ENCODE results near the gene TUNAR. TPM values are rescaled to one million over a fixed set of nuclear protein-coding genes. Genes with fewer than 3 reads are reported as not detected.

TUNAR gene
- polyA plus RNA-seq, 6 donors from 2014 or later: 1.9 to 4.0 (median 2.2) TPM; not detected in 2

DNA sequence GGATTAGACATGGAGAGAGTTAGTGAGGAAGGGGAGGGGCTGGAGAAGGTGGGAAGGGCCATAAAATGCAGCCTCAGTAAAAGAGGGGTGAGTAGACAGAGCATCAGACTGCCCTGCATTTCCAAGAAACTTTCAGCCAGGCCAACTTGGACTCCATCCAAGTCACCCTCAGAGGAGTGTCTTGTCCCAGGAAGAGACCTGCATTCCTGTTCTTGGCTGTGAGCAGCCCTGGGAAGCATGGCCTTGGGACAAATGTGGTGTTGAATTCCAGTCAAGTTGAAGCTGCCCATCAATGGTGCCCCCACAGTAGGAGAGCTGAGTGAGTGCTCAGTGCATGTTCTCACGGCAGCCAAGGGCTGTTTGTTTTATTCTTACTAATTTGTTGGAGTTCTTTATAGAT lies 35.0 kb upstream of the TUNAR start:
- Mint-ChIP-seq H3K27ac (no peak overlapping the region), H3K4me1 (peaks cover 9 to 13% (median 10%) of the 10 kb centered on the region in 3 donors), H3K27me3 (peaks cover 0 to 9% (median 5%) of the 10 kb centered on the region in 3 donors), H3K36me3 (peaks cover 0 to 13% of the 10 kb centered on the region in 2 donors), H3K9me3 (peaks cover 0 to 7% (median 0%) of the 10 kb centered on the region in 7 donors), H3K4me3 (no peak overlapping the region)
- ATAC-seq (ENCODE audit: low read depth in 2 of 2): no peak
- DNase-seq: no peak

GRCh38 chr14:95849761-95850160 lies 26.9 kb upstream of the TUNAR start:
- peaks cover 0 to 7% (median 6%) of the 10 kb centered on the region in 3 donors for H3K4me1 Mint-ChIP-seq
- no peak for DNase-seq
- H3K27ac Mint-ChIP-seq: no peak overlapping the region
- H3K36me3 Mint-ChIP-seq: peaks cover 3 to 20% of the 10 kb centered on the region in 2 donors
- H3K9me3 Mint-ChIP-seq: peaks cover 0 to 7% (median 2%) of the 10 kb centered on the region in 7 donors
- no peak for ATAC-seq (ENCODE audit: low read depth in 2 of 2)
- peaks cover 0 to 17% (median 6%) of the 10 kb centered on the region in 3 donors for H3K27me3 Mint-ChIP-seq
- no peak overlapping the region for H3K4me3 Mint-ChIP-seq

GRCh38 chr14:95850429-95850828 lies 26.2 kb upstream of the TUNAR start:
- peaks cover 0 to 13% (median 6%) of the 10 kb centered on the region in 3 donors for H3K27me3 Mint-ChIP-seq
- DNase-seq: no peak
- no peak overlapping the region for H3K4me3 Mint-ChIP-seq
- H3K27ac Mint-ChIP-seq: no peak overlapping the region
- peaks cover 0 to 6% (median 2%) of the 10 kb centered on the region in 7 donors for H3K9me3 Mint-ChIP-seq
- ATAC-seq (ENCODE audit: low read depth in 2 of 2): no peak
- peaks cover 3 to 24% of the 10 kb centered on the region in 2 donors for H3K36me3 Mint-ChIP-seq
- H3K4me1 Mint-ChIP-seq: peaks cover 0 to 6% (median 5%) of the 10 kb centered on the region in 3 donors

DNA sequence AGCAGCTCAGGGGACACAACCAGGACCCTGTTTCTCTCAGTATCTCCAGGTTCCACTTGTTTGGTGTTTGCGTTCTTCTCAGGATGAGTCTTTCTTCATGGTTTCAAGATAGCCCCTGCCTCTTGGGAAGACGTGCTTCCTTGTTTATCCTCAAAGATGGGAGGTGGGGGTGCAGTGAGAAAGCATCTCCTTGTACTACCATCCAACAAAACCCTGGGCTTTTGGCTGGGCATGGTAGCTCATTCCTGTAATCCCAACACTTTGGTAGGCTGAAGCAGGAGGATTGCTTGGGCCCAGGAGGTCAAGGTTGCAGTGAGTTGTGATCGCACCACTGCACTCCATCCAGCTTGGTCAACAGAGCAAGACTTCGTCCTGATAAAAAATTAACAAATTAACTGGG lies 21.0 kb upstream of the TUNAR start:
- Mint-ChIP-seq H3K27ac (no peak overlapping the region), H3K36me3 (peaks cover 0 to 31% of the 10 kb centered on the region in 2 donors), H3K9me3 (peaks cover 0 to 1% (median 0%) of the 10 kb centered on the region in 7 donors), H3K4me1 (no peaks in the 10 kb centered on the region), H3K4me3 (no peak overlapping the region), H3K27me3 (peaks cover 0 to 15% (median 12%) of the 10 kb centered on the region in 3 donors)
- no peak for ATAC-seq (ENCODE audit: low read depth in 2 of 2)
- no peak for DNase-seq

DNA sequence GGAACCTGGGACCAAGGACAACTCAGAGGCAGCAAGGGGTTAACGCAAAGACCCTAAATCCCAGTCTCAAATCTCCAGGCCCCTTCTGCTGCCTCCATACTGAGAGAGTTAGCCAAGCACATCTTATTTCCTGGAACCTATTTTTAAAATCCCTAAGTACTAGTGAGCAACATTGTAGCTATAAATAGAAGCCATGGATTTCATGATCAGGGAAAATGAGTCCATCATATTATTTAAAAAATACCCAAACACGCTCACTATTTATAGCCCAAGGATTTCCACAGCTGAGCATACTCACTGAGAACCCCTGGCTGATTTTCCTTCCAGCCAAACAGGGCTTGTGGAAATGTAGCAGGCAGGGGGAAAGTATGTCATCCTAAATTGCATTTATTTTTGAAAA lies 19.4 kb upstream of the TUNAR start:
- H3K4me1 Mint-ChIP-seq: no peaks in the 10 kb centered on the region
- H3K9me3 Mint-ChIP-seq: no peaks in the 10 kb centered on the region
- ATAC-seq (ENCODE audit: low read depth in 2 of 2) (no peak), DNase-seq (no peak)
- H3K36me3 Mint-ChIP-seq: peaks cover 0 to 24% of the 10 kb centered on the region in 2 donors
- no peak overlapping the region for H3K4me3 Mint-ChIP-seq
- H3K27ac Mint-ChIP-seq: no peak overlapping the region
- H3K27me3 Mint-ChIP-seq: peaks cover 0 to 7% (median 5%) of the 10 kb centered on the region in 3 donors

DNA sequence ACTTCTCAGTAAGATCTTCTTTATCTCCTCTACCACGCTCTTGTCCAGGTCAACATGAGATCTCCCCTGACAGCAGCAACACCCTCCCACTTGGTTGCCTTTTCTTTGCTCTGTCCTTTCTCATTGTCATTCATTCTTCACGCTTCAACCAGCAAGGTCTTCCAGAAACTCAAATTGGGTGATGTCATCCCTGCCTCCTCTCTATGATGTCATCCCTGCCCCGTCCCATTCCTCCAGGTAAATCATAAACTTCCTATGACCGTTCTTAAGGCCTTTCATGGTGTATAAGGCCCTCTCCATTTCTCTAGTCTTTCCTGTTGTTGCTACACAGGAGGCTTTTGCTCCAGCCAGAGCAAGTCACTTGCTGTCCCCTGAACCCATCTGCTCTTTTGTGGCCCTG lies 17.7 kb upstream of the TUNAR start:
- peaks cover under 1 to 10% (median 7%) of the 10 kb centered on the region in 3 donors for H3K27me3 Mint-ChIP-seq
- no peak overlapping the region for H3K4me3 Mint-ChIP-seq
- no peaks in the 10 kb centered on the region for H3K9me3 Mint-ChIP-seq
- DNase-seq (no peak), ATAC-seq (ENCODE audit: low read depth in 2 of 2) (no peak)
- no peaks in the 10 kb centered on the region for H3K4me1 Mint-ChIP-seq
- H3K36me3 Mint-ChIP-seq: peaks cover 0 to 24% of the 10 kb centered on the region in 2 donors
- no peak overlapping the region for H3K27ac Mint-ChIP-seq

- Mint-ChIP-seq H3K4me1 (no peaks in the 10 kb centered on the region), H3K27me3 (peaks cover 9 to 34% (median 17%) of the 10 kb centered on the region in 3 donors), H3K27ac (no peak overlapping the region), H3K4me3 (no peak overlapping the region), H3K36me3 (peaks cover 0 to 24% of the 10 kb centered on the region in 2 donors), H3K9me3 (peaks cover 0 to 9% (median 2%) of the 10 kb centered on the region in 7 donors)
- ATAC-seq (ENCODE audit: low read depth in 2 of 2) (no peak), DNase-seq (no peak)
Observed at GRCh38 chr14:95862243-95862642, 14.4 kb upstream of the TUNAR start.

DNA sequence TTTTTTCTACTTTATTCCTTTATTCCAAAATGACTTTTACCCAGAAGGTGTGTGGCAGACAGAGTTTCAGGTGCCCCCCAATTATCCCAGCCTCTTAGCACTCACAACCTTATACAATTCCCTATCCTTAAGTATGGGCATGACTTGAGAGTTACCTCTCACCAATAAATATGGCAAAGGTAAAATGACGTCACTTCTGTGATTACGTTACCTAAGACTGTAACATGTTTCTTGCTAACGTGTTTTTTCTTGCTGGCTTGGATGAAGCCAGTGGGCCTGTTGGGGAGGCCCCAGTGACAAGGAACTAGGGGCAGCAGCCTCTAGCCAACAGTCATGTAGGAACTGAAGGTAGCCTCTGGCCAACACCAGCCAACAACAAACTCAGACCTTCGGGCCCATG lies 13.3 kb upstream of the TUNAR start:
- Mint-ChIP-seq H3K27me3 (peaks cover 9 to 37% (median 17%) of the 10 kb centered on the region in 3 donors), H3K4me1 (no peaks in the 10 kb centered on the region), H3K4me3 (no peak overlapping the region), H3K9me3 (peaks cover 0 to 9% (median 2%) of the 10 kb centered on the region in 7 donors), H3K27ac (no peak overlapping the region), H3K36me3 (peaks cover 0 to 24% of the 10 kb centered on the region in 2 donors)
- DNase-seq (no peak), ATAC-seq (ENCODE audit: low read depth in 2 of 2) (no peak)

DNA sequence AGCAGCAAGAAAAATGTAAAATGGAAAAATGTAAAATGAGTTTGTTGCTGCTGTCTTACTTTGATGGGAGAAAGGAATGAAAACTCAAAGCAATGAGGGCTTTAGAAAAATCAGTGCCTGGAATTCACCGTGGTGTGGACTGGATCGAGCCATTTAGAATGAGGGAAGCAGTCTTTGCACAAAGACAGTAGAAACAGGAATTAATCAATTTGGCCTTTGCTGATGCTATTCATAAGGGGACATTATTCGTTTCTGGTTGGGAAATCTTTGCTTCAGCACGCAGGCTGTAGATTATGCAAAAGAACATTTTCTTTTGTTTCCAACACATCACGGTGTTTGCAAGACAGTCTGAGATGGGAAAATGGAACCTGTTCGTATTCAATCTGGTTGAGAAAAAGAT lies 6.9 kb upstream of the TUNAR start:
- H3K4me1 Mint-ChIP-seq: peaks cover 0 to 2% (median 1%) of the 10 kb centered on the region in 3 donors
- no peak overlapping the region for H3K27ac Mint-ChIP-seq
- peaks cover 0 to 11% (median 2%) of the 10 kb centered on the region in 7 donors for H3K9me3 Mint-ChIP-seq
- H3K4me3 Mint-ChIP-seq: no peak overlapping the region
- no peak for ATAC-seq (ENCODE audit: low read depth in 2 of 2)
- no peak for DNase-seq
- H3K27me3 Mint-ChIP-seq: peaks cover 22 to 60% (median 28%) of the 10 kb centered on the region in 3 donors
- H3K36me3 Mint-ChIP-seq: peaks cover 0 to 20% of the 10 kb centered on the region in 2 donors

DNA sequence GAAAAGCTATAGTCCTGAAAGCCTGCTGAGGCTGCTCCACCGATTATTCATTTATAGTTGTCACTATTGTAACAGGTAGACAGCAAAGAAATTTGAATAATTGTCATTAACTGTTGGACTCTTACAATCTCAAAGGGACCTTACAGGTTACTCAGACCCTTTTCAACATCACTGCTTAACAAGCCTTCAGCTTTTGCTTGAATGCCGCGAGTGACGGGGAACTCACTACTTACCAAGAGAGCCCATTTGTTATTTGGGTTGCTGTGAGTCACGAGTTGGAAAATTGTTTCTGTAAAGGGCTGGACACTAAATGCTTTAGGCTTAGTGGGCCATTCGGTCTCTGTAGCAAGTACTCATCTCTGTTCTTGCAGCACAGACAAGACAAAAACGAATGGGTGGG lies 5.9 kb upstream of the TUNAR start:
- ATAC-seq (ENCODE audit: low read depth in 2 of 2) (no peak), DNase-seq (no peak)
- Mint-ChIP-seq H3K4me3 (no peak overlapping the region), H3K36me3 (peaks cover 0 to 15% of the 10 kb centered on the region in 2 donors), H3K27ac (no peak overlapping the region), H3K4me1 (peaks cover 3 to 7% (median 5%) of the 10 kb centered on the region in 3 donors), H3K27me3 (peaks cover 28 to 60% (median 30%) of the 10 kb centered on the region in 3 donors), H3K9me3 (peaks cover 0 to 8% (median 2%) of the 10 kb centered on the region in 7 donors)

DNA sequence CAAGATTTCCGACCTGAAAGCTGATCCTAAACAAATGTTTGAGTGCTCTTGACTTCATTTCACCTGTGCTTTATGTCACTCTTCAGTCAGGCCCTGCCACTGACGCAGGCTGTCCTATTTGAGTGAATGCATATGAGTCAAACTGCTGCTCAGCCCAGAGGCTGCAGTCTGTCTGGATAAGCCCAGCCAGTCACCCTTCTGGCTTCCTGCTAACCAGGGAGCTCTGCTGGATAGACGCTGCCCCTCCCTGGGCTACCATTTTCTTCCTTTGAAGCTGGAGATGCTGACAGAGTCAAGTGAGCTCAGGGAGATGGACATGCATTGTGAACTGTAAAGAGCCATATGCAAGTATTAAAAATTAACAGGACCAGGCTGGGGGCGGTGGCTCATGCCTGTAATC lies 5.1 kb upstream of the TUNAR start:
- DNase-seq (no peak), ATAC-seq (ENCODE audit: low read depth in 2 of 2) (no peak)
- peaks cover 0 to 4% (median 0%) of the 10 kb centered on the region in 7 donors for H3K9me3 Mint-ChIP-seq
- H3K4me3 Mint-ChIP-seq: no peak overlapping the region
- H3K4me1 Mint-ChIP-seq: peaks cover 3 to 7% (median 5%) of the 10 kb centered on the region in 3 donors
- peaks cover 0 to 8% of the 10 kb centered on the region in 2 donors for H3K36me3 Mint-ChIP-seq
- peak overlapping the region in 1 of 6 donors; percentile 3 for H3K27ac Mint-ChIP-seq
- peaks cover 28 to 54% (median 31%) of the 10 kb centered on the region in 3 donors for H3K27me3 Mint-ChIP-seq

- Mint-ChIP-seq H3K27ac (peak overlapping the region in 1 of 6 donors; percentile 84), H3K4me3 (no peak overlapping the region), H3K27me3 (peaks cover 32 to 58% (median 40%) of the 10 kb centered on the region in 3 donors), H3K9me3 (peaks cover 0 to 4% (median 0%) of the 10 kb centered on the region in 7 donors), H3K36me3 (peaks cover 0 to 7% of the 10 kb centered on the region in 2 donors), H3K4me1 (peaks cover 11 to 14% (median 14%) of the 10 kb centered on the region in 3 donors)
- ATAC-seq (ENCODE audit: low read depth in 2 of 2) (no peak), DNase-seq (no peak)
Observed at GRCh38 chr14:95872777-95873176, 3.9 kb upstream of the TUNAR start.

GRCh38 chr14:95875831-95876760 lies 536 bp upstream of the TUNAR start:
- H3K9me3 Mint-ChIP-seq: peaks cover 0 to 4% (median 0%) of the 10 kb centered on the region in 7 donors
- peak overlapping the region; percentile 61 to 91 (median 79) for H3K4me3 Mint-ChIP-seq
- H3K27me3 Mint-ChIP-seq: peaks cover 45 to 65% (median 47%) of the 10 kb centered on the region in 3 donors
- H3K4me1 Mint-ChIP-seq: peaks cover 14 to 16% (median 15%) of the 10 kb centered on the region in 3 donors
- peak overlapping the region in 5 of 6 donors; percentile 72 to 91 (median 82) for H3K27ac Mint-ChIP-seq
- ATAC-seq (ENCODE audit: low read depth in 2 of 2): peak; percentile 74 to 79
- peak; percentile 51 for DNase-seq
- H3K36me3 Mint-ChIP-seq: peaks cover 0 to 7% of the 10 kb centered on the region in 2 donors
